Measurements from ENCODE around the gene PAX8.
"Not testable (repeated sequence)": the region's sequence is repeated elsewhere in the genome, so short reads cannot be mapped to it uniquely, and the experiment has no call there.

The PAX8 gene

GRCh38 chr2:113288674-113289149 is 10.0 kb upstream of the PAX8 start:
- DNase-seq (ENCODE audit: low read depth in 2 of 2) = not testable (repeated sequence)

GRCh38 chr2:113288117-113288673 is 9.5 kb upstream of the PAX8 start:
- not testable (repeated sequence) for DNase-seq (ENCODE audit: low read depth in 2 of 2)

GRCh38 chr2:113285816-113286215 is 7.1 kb upstream of the PAX8 start:
- DNase-seq (ENCODE audit: low read depth in 2 of 2) = no peak

- peak; percentile 31 to 39 for DNase-seq (ENCODE audit: low read depth in 2 of 2)
These were observed 6.3 kb upstream of the PAX8 start for GRCh38 chr2:113284999-113285398.

GRCh38 chr2:113284476-113284875 is 5.8 kb upstream of the PAX8 start:
- no peak for DNase-seq (ENCODE audit: low read depth in 2 of 2)

GRCh38 chr2:113283704-113284284 is 5.1 kb upstream of the PAX8 start:
- DNase-seq (ENCODE audit: low read depth in 2 of 2) = peak; percentile 61 to 68

- DNase-seq (ENCODE audit: low read depth in 2 of 2) = no peak
These were observed 4.2 kb upstream of the PAX8 start for GRCh38 chr2:113282747-113283533.

- DNase-seq (ENCODE audit: low read depth in 2 of 2) = no peak
These were observed 3.4 kb upstream of the PAX8 start for GRCh38 chr2:113281910-113282746.

GRCh38 chr2:113278073-113278741 is 514 bp downstream of the PAX8 start:
- DNase-seq (ENCODE audit: low read depth in 2 of 2) = no peak

- DNase-seq (ENCODE audit: low read depth in 2 of 2) = no peak
These were observed 1.1 kb downstream of the PAX8 start for GRCh38 chr2:113277474-113278072.

GRCh38 chr2:113276761-113277425 is 1.8 kb downstream of the PAX8 start:
- no peak for DNase-seq (ENCODE audit: low read depth in 2 of 2)

GRCh38 chr2:113276216-113276760 is 2.4 kb downstream of the PAX8 start:
- no peak for DNase-seq (ENCODE audit: low read depth in 2 of 2)

- DNase-seq (ENCODE audit: low read depth in 2 of 2) = no peak
These were observed 3.0 kb downstream of the PAX8 start for GRCh38 chr2:113275556-113276215.

GRCh38 chr2:113274432-113274831 is 4.3 kb downstream of the PAX8 start:
- no peak for DNase-seq (ENCODE audit: low read depth in 2 of 2)

- no peak for DNase-seq (ENCODE audit: low read depth in 2 of 2)
These were observed 4.7 kb downstream of the PAX8 start for GRCh38 chr2:113273981-113274380.

GRCh38 chr2:113273027-113273551 is 5.6 kb downstream of the PAX8 start:
- no peak for DNase-seq (ENCODE audit: low read depth in 2 of 2)

GRCh38 chr2:113272477-113272876 is 6.2 kb downstream of the PAX8 start:
- no peak for DNase-seq (ENCODE audit: low read depth in 2 of 2)

- no peak for DNase-seq (ENCODE audit: low read depth in 2 of 2)
These were observed 9.9 kb downstream of the PAX8 start for GRCh38 chr2:113268621-113269360.

GRCh38 chr2:113266431-113266830 is 12.3 kb downstream of the PAX8 start:
- DNase-seq (ENCODE audit: low read depth in 2 of 2) = no peak
